ENCODE measurements around the gene PRR19.

The PRR19 gene

DNA sequence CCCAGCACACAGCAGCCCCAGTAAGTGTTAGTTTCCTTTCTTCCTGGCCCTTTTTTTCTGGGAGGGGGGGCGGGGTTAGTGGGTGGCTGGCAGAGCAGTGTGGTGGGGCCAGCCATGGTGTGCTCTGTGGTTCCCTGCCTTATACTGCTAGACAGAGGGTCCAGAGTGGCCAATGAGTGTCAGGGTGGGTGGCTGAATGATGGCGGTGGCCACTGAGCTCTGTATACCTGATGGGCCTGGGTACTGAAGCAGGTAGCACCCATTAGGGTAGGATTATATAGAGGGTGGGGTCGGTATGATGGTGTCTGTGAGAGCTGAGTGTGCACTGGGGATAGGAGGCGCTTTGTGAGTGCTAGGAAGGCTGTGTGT, 19.1 kb upstream of the PRR19 start:
- peak overlapping the region; percentile 50 for H3K4me3 ChIP-seq (ENCODE audit: low read length)

DNA sequence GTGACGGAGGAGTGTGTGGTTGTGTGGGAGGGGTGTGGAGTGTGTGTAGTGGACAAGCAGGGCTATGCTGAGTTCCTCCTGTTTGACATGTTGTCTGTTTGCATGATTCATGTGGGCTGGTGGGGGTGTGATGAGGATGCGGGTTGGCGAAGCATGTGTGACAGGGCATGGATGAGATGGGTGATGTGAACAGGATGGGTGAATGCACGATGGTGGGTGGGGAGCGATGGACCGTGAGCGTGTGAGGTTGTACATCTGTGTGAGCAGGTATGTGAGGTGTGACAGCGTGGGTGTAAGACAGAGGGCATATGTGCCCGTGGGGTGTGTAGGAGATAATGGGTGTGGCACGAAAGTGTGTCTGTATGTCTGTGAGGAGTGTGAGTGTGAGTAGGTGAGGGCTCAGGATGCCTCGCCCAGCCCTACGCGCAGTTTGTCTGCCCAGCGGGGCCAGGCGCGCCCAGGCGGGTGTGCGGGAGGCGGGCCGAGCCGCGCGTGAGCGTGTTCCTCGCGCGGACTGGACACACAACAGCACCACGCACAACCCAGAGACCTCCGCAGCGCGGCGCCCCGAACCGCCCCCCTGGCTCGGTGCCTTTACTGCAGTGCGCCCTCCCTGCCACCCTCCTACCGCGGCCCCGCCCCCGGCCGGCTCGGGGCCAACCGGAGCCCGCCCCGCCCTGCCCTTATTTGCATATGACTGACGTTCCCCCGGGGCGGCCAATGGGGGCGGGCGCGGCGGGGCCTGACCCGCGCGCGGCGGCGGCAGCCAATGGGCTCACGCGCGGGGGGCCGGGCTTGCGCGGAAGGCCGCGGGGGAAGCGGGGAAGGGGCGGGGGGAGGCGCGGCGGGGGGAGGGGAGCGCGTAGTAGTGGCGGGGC, 18.5 kb upstream of the PRR19 start:
- TF ChIP-seq, protein P1, sequence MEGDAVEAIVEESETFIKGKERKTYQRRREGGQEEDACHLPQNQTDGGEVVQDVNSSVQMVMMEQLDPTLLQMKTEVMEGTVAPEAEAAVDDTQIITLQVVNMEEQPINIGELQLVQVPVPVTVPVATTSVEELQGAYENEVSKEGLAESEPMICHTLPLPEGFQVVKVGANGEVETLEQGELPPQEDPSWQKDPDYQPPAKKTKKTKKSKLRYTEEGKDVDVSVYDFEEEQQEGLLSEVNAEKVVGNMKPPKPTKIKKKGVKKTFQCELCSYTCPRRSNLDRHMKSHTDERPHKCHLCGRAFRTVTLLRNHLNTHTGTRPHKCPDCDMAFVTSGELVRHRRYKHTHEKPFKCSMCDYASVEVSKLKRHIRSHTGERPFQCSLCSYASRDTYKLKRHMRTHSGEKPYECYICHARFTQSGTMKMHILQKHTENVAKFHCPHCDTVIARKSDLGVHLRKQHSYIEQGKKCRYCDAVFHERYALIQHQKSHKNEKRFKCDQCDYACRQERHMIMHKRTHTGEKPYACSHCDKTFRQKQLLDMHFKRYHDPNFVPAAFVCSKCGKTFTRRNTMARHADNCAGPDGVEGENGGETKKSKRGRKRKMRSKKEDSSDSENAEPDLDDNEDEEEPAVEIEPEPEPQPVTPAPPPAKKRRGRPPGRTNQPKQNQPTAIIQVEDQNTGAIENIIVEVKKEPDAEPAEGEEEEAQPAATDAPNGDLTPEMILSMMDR (conservative IDR thresholded peaks at IDR 0.05; ENCODE audit: low read length): no peak
- H3K4me3 ChIP-seq (ENCODE audit: low read length): peak overlapping the region; percentile 50
- DNase-seq (ENCODE audit: low read depth): peak; percentile 92

More for the DNA sequence above, 19.1 kb upstream of the PRR19 start:
- DNase-seq (ENCODE audit: low read depth): no peak
- TF ChIP-seq, protein P1 (conservative IDR thresholded peaks at IDR 0.05; ENCODE audit: low read length): no peak

DNA sequence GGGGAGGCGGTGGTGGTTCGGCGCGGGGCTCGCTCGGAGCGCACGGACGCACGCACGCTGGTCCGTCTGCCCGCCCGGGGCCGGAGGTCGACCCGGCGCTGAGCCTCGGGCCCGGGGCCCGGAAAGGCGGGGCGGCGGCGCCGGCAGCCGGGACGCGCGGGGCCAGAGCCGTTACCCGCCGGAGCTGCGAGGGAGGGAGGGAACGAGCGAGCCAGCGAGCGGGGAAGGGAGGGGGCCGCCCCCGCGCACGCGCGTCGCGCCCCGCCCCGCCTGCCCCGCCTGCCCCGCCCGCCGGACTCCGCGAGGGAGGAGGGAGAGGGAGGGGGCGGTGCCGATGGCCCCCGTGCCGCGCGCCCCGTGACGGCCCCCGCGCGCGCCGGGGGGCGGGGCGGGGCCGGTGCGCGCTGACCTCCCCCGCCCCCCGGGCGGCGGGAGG, 17.8 kb upstream of the PRR19 start:
- H3K4me3 ChIP-seq (ENCODE audit: low read length): peak overlapping the region; percentile 71
- peak; percentile 78 for DNase-seq (ENCODE audit: low read depth)
- TF ChIP-seq, protein P1 (conservative IDR thresholded peaks at IDR 0.05; ENCODE audit: low read length): no peak

DNA sequence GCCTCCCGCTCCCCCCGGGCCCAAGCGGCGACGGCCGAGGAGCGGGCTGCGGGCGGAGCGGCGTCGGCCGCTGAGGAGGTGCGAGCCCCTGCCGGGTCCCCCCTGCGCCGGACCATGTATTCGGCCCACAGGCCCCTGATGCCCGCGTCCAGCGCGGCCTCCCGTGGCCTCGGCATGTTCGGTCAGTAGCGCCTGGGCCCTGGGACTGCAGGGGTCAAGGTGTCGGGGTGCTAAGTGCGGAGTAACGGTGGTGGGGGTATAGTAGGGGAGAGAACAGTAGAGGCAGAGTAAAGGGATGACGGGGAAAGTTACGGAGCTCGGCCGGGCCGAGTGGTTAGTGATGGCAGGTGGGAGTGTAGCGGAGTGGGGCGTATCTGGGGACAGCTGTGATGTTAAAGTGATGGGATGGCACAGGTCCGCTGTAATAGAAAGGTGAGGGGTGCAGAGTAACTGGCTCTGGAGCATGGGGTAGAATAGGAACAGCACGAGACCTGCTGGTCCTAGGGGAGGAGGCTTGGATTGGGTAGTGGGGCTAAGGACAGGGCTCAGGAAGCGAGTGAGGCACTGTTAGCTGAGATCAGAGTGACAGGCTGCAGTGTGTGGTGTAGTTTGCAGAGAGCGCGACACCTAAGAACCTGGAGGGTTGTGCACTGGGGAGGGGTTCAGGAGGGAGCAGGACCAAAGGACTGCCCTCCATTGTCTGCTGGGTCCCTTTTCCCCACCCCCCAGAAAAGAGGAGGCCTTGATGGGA, 17.2 kb upstream of the PRR19 start:
- H3K4me3 ChIP-seq (ENCODE audit: low read length): peak overlapping the region; percentile 71
- TF ChIP-seq, protein P1 (conservative IDR thresholded peaks at IDR 0.05; ENCODE audit: low read length): no peak
- DNase-seq (ENCODE audit: low read depth): no peak

DNA sequence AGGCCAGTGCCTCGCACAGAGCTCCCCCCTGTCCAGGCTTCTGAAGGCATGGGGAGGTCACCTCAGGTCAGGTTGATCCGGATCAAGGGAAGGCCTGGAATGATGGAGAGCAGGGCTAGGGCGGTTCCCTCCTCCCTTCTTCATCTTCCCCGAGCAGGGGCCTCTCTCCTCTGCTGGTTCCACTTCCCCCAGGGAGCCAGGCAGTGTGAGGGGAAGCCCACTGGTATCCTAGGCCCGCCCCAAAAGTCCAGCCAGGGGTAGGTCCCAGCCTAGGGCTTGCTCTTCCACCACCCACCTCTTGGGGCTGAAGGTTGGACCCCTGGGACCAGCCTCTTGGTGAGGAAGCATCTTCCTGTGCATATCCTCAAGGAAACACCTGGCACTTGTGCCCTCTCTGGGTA, 16.4 kb upstream of the PRR19 start:
- DNase-seq (ENCODE audit: low read depth): no peak
- TF ChIP-seq, protein P1 (conservative IDR thresholded peaks at IDR 0.05; ENCODE audit: low read length): no peak
- peak overlapping the region; percentile 71 for H3K4me3 ChIP-seq (ENCODE audit: low read length)

DNA sequence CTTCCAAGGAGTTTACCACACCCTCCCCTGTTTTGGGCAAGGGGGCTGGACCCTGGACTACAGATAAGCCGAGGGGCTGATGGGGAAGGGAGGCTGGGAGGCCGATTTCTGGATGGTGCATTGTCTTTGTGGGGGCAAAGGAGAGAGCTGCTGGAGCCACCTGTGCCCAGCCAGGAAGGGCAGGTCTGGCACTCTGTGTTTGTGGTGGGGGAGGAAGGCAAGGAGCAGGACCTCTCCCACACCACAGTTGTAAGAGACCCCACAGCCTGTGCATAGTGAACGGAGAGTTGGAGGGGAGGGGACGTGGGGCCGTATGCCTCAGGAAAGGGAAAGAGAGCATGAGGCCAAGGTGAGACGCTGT, 16.0 kb upstream of the PRR19 start:
- TF ChIP-seq, protein P1 (conservative IDR thresholded peaks at IDR 0.05; ENCODE audit: low read length): no peak
- H3K4me3 ChIP-seq (ENCODE audit: low read length): peak overlapping the region; percentile 71
- DNase-seq (ENCODE audit: low read depth): no peak

Data from AG10803 (cell line).